NAMALWA (cell line): ENCODE measurements around the gene BFSP1.

Experiments used
- DNase-seq: peaks from one replicate; pipeline ENCODE4 v3.0.0-alpha.2; 2015; ENCODE audit warnings: low spot score

BFSP1 gene

GRCh38 chr20:17530716-17531664 lies at the start of gene BFSP1:
BFSP1 (minus strand) TSS chr20:17531379; CDS start chr20:17531329, 50 bp downstream.
- DNase-seq = peak; percentile 58

DNA sequence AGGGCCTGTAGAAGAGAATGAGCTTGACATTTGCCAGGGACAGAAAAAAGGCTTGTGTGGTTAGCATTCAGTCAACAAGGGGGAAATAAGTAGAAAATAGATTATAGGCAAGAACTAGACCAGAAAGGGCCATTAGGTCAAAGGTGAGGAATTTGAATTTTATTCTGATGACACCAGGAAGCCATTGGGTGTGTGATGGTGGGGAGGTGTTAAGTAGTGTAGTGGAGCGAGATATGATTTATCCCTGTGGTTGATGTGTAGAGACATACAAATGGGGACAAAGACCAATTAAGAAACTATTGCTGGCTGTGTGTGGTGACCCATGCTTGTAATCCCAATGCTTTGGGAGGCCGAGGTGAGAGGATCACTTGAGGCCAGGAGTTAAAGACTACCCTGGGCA lies 49.7 kb upstream of the BFSP1 start:
- DNase-seq = no peak

DNA sequence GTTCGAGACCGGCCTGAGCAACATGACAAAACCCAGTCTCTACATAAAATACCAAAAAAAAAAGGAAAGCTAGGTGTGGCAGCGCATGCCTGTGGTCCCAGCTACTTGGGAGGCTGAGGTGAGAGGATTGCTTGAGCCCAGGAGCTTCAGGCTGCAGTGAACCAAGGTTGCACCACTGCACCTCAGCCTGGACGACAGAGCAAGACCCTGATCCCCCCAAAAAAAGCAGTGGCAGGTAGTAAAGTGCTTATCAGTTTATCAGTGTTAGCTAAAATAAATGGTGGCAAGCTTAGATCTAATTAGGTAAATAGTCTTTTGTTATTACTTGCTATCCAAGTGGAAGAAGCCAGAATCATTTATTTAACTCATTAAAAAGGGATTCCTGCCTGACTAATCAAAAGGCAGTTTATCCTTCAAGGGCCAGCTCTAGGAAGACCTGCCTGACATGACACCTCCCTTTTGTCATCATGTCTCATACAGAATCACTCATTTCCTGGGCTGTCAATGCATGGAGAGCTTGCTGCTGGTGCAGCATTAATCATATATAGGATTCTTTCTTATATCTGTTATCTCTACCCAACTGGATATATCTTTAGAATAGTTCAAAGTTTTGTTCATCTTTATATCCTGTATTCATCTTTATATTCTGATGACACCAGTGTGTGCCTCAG lies 48.3 kb upstream of the BFSP1 start:
- no peak for DNase-seq

GRCh38 chr20:17576215-17576614 lies 45.0 kb upstream of the BFSP1 start:
- DNase-seq = no peak

GRCh38 chr20:17573463-17573862 lies 42.3 kb upstream of the BFSP1 start:
- no peak for DNase-seq

DNA sequence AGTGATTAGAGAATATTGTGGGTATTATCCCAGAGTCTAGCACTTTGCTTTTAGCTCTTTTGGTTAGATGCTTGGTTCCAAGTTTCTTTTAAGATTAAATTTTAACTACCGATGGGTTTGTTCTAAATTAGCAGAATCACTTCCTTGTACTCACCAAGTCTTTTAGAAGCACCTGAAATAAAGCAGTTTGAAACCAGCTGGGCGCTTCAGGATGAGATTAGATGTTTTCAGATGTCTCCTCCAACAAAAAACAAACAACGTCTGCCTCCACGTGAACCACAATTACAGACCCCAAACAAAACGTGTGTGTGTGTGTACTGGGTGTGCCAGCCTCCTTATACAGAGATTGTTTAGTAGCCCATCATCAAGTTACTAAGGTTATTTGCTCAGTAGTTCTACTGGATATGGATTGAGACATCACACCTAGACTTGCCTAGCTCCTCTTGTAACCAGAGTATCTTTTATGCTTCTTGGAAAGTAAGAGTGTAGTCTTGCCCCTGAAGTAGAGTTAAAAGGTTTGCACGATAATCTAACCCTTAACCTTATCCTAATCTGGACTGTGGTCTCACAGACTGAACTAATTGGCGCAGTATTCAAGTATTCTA lies 41.0 kb upstream of the BFSP1 start:
- DNase-seq = peak; percentile 38

DNA sequence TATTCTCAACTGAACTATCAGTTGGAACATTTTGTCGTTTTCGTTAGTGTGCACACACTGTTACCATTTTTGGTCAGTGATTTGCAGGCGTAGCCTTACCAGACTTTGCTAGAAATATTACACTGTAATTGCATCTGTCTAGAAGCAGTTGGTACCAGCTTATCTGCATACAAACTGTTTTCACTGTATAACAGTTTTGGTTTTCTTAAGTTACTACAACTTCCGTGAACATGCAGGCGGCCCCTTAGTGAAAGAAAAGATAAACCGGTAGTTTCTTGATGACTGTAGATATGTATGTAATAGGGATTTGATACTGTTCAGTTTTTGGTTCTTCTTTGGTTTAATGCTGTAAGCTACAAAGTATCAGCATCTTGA lies 40.0 kb upstream of the BFSP1 start:
- peak; percentile 72 for DNase-seq

- peak; percentile 63 for DNase-seq
These were observed 39.4 kb upstream of the BFSP1 start for GRCh38 chr20:17570347-17571152.

DNA sequence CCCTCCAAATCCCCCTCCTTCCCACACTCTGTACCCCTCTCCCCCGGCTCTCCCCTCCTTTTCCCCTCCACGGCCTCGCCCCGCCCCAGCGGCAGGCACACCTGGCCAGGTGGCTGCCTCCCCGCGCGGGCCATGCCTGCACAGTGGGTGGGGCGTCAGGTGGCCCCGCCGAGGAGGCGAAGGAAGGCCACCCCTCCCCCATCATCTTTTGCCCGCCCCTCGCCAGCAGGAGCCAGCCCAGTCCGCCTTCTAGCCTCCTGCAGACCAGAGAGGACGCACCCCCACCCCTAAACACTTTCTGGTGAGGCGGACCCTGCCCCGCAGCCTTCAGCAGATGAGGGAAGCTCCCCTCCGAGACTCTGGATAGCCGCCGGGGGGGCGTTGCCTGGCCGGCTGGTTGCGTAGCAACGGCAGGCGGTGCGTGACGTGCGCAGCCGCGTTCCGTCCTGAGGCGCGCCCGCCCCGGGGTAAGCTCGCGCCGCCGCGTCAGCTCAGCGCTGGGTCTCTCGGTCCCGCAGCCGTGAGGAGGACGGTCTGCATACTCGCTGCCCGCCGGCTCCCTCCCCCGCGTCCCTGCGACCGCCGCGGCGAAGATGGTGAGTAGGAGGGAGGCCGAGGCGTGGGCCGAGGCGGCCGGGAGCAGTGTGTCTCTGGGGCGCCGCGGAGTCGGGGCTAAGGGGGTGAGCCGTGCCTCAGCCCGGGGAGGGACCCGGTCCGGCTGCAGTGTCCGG lies 38.6 kb upstream of the BFSP1 start, which contains the start of gene DSTN:
Gene DSTN (plus strand): TSS at position 460 of the 731 bp plus-strand sequence. CDS start 134 bp downstream, at position 594.
- peak; percentile 92 for DNase-seq

DNA sequence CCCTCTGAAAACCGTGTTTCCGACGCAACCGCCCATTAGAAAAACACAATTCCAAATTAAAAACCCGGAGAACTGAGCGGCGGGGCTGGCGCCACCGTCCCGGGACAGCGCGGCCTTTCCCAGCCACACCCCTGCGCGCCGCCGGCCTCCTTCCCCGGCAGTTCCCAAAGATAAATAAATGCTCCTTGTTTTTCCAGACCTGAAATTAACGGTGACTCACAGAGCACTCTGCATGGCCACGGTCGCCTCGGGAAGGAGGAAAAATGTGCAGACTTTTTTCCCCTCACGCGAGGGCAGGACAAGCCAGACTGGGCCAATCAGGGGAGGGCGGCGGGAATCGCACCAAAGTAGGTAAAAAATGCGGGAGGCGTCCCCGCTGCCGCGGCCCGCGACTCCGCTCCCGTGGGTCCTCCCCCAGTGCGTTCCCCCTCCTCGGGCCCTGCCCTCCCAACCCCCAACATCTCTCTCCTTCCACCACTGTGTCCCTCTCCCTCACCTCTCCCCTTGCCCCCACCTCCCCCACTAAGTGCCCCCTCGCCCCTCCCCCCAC lies 37.9 kb upstream of the BFSP1 start:
- DNase-seq = no peak

DNA sequence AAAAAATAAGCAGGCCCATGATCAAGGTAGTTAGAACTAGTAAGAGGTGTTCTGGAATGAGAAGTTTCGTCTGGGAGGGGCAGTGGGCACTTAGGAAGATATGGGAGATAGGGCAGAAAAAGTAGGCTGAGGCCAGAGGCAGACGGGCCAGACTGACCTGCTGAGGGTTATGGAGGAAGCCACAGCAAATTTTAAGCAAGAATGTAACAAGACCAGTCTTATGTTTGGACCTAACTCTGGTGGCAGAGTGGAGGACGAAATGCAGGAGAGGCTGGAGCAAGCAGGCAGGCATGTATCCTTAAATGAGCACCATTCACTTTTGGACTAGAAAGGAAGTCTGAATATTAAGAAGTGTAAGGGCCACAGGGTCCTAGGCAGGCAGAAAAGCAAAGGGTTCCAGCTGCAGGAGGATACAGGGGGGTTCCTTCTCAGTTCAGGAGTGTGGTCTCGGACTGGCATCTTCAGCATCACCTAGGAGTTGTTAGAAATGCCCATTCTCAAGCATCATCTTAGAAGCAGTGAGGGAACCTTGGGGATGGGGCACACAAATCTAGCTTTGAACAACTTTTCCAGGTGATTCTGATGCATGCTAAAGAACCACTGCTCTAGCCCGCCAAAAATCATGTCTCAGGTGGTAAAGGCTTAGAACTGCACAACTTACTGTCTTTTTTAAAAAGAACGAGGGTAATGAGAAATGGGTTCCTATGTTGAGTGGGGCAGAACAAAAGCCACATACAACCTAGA lies 37.0 kb upstream of the BFSP1 start:
- peak; percentile 16 for DNase-seq

DNA sequence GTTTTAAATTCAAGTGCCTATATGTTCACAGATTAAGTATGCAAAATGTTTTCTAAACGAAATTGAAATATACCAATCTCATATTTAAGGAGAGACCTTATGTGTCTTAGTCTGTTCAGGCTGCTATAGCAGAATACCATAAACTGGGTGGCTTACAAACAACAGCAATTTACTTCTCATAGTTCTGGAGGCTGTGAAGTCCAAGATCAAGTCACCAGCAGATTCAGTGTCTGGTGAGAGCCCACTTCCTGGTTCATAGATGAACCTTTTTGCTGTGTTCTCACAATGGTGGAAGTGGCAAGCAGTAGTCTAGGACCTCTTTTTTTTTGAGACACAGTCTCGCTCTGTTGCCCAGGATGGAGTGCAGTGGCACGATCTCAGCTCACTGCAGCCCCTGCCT lies 35.2 kb upstream of the BFSP1 start:
- no peak for DNase-seq

DNA sequence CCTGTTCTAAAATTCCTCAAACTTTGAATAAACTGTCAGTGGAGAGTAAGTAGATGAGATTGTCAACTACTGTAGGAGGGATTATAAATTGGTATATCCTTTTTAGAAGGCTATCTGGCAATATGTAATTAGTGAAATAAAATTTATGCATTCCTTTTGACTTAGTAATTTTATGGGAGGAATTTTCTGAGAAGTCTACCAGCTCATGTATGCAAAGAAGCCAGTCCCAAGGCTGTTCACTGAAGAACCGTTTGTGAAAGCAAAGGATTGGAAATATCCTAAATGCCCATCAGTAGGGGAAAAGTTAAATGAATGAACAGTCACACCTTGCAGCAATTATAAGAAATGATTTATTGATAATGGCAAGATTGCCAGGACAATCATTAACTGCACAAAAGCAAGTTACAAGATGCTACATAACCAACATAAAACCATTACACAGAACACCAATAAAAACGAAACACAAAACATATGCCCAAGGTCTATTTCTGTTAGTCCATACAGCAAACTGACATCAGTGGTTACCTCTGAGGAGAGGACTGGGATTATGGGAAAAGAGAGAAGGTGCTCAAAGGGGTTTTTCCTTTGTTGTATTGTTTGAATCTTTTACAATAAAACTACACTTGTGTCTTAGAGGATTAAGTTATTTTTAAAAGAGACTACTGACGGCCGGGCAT lies 34.1 kb upstream of the BFSP1 start:
- DNase-seq = no peak

- no peak for DNase-seq
These were observed 31.7 kb upstream of the BFSP1 start for GRCh38 chr20:17562804-17563305.

GRCh38 chr20:17560344-17561074 lies 29.3 kb upstream of the BFSP1 start:
- DNase-seq = no peak

- no peak for DNase-seq
These were observed 28.2 kb upstream of the BFSP1 start for GRCh38 chr20:17559338-17559737.

GRCh38 chr20:17558941-17559304 lies 27.7 kb upstream of the BFSP1 start:
- no peak for DNase-seq

DNA sequence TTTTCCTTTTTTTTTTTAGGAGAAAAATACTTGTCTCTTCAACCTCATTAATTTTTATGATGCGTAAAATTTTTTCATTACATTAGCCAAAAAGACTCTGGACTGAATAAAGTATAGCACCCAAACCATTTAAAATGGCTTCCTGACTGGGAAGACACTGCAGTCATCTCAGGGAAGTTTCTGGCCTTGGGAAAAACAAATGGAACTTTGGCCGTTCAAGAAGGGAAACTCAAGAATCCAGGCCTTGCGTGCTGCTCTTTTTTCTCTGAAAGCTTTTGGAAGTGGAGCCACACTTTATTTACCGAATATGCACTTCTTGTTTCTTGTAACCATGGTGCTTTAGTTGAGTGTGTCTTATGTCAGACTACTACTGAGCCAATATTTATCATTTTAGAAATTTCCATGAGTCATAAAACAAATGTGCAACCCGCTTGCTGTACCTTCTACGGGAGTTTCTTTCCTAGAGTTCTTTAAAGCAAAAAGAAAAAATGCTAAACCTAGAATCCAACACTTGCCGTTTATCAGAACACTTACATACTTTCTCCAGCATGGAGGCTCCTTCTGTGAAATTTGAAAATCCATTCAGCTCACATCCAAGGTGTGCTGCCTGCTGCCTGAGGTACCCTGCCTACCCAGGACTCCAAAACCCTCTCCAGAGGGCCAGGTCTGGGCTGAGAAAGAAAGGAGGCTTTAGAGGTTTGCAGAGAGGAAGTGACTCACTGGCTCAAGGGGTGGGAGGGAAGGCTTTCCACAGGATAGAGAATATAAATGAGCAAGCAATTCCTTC lies 27.2 kb upstream of the BFSP1 start:
- DNase-seq = no peak
